GM23338 (cell line): ENCODE data around the gene SORL1. TPM values are rescaled to one million over a fixed set of nuclear protein-coding genes. Genes with fewer than 3 reads are reported as not detected.

ENCODE experiments used
- ATAC-seq: fragments of 200-7000 bp; cut with Tn5 transposase; 3 replicates; pipeline ENCODE4 v1.9.1; 2020
- DNase-seq: peaks from one replicate; pipeline ENCODE4 v3.0.0-alpha.2; 2015; ENCODE audit warnings: low spot score
- H2AFZ ChIP-seq: fragments of 200-600 bp; sonication (generic); 2 replicates; pipeline ENCODE4 v1.8.0; 2016; ENCODE audit warnings: antibody characterized with exemption, mild to moderate bottlenecking, moderate library complexity
- H3F3A ChIP-seq: fragments of 200-600 bp; sonication (generic); replicated peaks from 2 replicates; pipeline ENCODE4 v1.8.0; 2017; ENCODE audit warnings: antibody characterized with exemption, mixed run types, low read depth
- H3K27ac ChIP-seq: fragments of 200-600 bp; sonication (generic); 2 replicates; pipeline ENCODE4 v1.6.1; 2016; ENCODE audit warnings: low read depth
- H3K27me3 ChIP-seq: fragments of 200-600 bp; sonication (generic); 2 replicates; pipeline ENCODE4 v1.8.0; 2016; ENCODE audit warnings: mild to moderate bottlenecking, mixed run types, moderate library complexity; ENCODE audit not compliant: insufficient read depth
- H3K36me3 ChIP-seq: fragments of 200-600 bp; sonication (generic); 2 replicates; pipeline ENCODE4 v1.8.0; 2016; ENCODE audit warnings: mild to moderate bottlenecking; ENCODE audit not compliant: insufficient read depth
- H3K4me1 ChIP-seq: fragments of 200-600 bp; sonication (generic); 2 replicates; pipeline ENCODE4 v1.8.0; 2016; ENCODE audit warnings: mild to moderate bottlenecking, moderate library complexity; ENCODE audit not compliant: insufficient read depth
- H3K4me2 ChIP-seq: fragments of 200-600 bp; sonication (generic); 2 replicates; pipeline ENCODE4 v1.7.1; 2017; ENCODE audit warnings: mixed run types
- H3K4me3 ChIP-seq: fragments of 200-600 bp; sonication (generic); 2 replicates; pipeline ENCODE4 v1.6.1; 2016; ENCODE audit warnings: mixed run types
- H3K79me2 ChIP-seq: fragments of 200-600 bp; sonication (generic); replicated peaks from 2 replicates; pipeline ENCODE4 v1.8.0; 2017; ENCODE audit warnings: mild to moderate bottlenecking; ENCODE audit not compliant: insufficient read depth
- H3K9me2 ChIP-seq: fragments of 200-600 bp; sonication (generic); 2 replicates; pipeline ENCODE4 v1.8.0; 2017; ENCODE audit not compliant: insufficient read depth
- H4K20me1 ChIP-seq: fragments of 200-600 bp; sonication (generic); replicated peaks from 2 replicates; pipeline ENCODE4 v1.8.0; 2017; ENCODE audit warnings: mild to moderate bottlenecking; ENCODE audit not compliant: insufficient read depth
- H3K27ac Mint-ChIP-seq: 2 replicates; pipeline ENCODE4 v1.8.0; 2020; ENCODE audit warnings: inconsistent platforms, mild to moderate bottlenecking, moderate library complexity, mixed read lengths
- H3K27me3 Mint-ChIP-seq: 3 replicates; pipeline ENCODE4 v1.8.0; 2022; ENCODE audit warnings: low read depth, mild to moderate bottlenecking, moderate library complexity, mixed read lengths, inconsistent platforms; ENCODE audit not compliant: insufficient read depth, poor library complexity
- H3K36me3 Mint-ChIP-seq: 3 replicates; pipeline ENCODE4 v1.8.0; 2021; ENCODE audit warnings: low read depth, mild to moderate bottlenecking, inconsistent platforms, moderate library complexity, mixed read lengths
- H3K4me1 Mint-ChIP-seq: 3 replicates; pipeline ENCODE4 v1.8.0; 2020; ENCODE audit warnings: mild to moderate bottlenecking, inconsistent platforms, mixed read lengths
- H3K4me3 Mint-ChIP-seq: 3 replicates; pipeline ENCODE4 v1.8.0; 2021; ENCODE audit warnings: moderate library complexity, mild to moderate bottlenecking, inconsistent platforms, mixed read lengths
- H3K9me3 Mint-ChIP-seq: 3 replicates; pipeline ENCODE4 v1.8.0; 2020; ENCODE audit warnings: moderate library complexity, mild to moderate bottlenecking, inconsistent platforms, mixed read lengths
- CTCF ChIP-seq, 2 experiments: fragments of 200-600 bp in 1 of 2; sonication (generic) in 1 of 2; conservative IDR thresholded peaks; 2 replicates each; pipeline versions ENCODE4 v1.5.1 to v1.6.1; 2016 to 2017; ENCODE audit warnings: antibody characterized with exemption in 2 of 2, low read depth in 2 of 2, mild to moderate bottlenecking in 2 of 2, moderate library complexity in 1 of 2
- ETS1 ChIP-seq: IDR thresholded peaks from 2 replicates; pipeline ENCODE4 v1.6.1; 2016; ENCODE audit warnings: antibody characterized with exemption
- EZH2 ChIP-seq: fragments of 200-600 bp; sonication (generic); IDR thresholded peaks from one replicate; pipeline ENCODE4 v1.8.0; 2017; ENCODE audit warnings: antibody characterized with exemption, mild to moderate bottlenecking, low read depth; ENCODE audit not compliant: unreplicated experiment
- EZH2phosphoT487 ChIP-seq: fragments of 200-600 bp; sonication (generic); IDR thresholded peaks from one replicate; pipeline ENCODE4 v1.8.1; 2018; ENCODE audit warnings: antibody characterized with exemption; ENCODE audit not compliant: unreplicated experiment
- JUNB ChIP-seq: IDR thresholded peaks from one replicate; pipeline ENCODE4 v1.6.1; 2016; ENCODE audit warnings: antibody characterized with exemption; ENCODE audit not compliant: unreplicated experiment
- NANOG ChIP-seq: IDR thresholded peaks from 2 replicates; pipeline ENCODE4 v1.6.1; 2016; ENCODE audit warnings: antibody characterized with exemption, borderline replicate concordance
- POLR2AphosphoS5 ChIP-seq: IDR thresholded peaks from 2 replicates; pipeline ENCODE4 v1.6.1; 2016; ENCODE audit warnings: antibody characterized with exemption, low read depth
- ZNF114 ChIP-seq: fragments of 250-450 bp; sonication (Bioruptor Pico); IDR thresholded peaks from 2 replicates; pipeline ENCODE4 v1.5.0; 2020; ENCODE audit warnings: mild to moderate bottlenecking, moderate library complexity
- ZNF331 ChIP-seq: fragments of 250-450 bp; sonication (Bioruptor Pico); IDR thresholded peaks from 2 replicates; pipeline ENCODE4 v1.5.0; 2020; ENCODE audit warnings: low read depth, mild to moderate bottlenecking, moderate library complexity
- polyA plus RNA-seq: library from polyadenylated mRNA; unstranded; fragments of >200 nt; fragmentation: Nextera tagmentation; extraction: Ambion mirVana; gene quantifications from 2 replicates; pipeline ENCODE4 v1.2.1, GENCODE V29; 2016
- total RNA-seq: library from RNA; depleted of rRNA; stranded (reverse); fragments of >200 nt; shearing (Covaris generic); gene quantifications from 2 replicates; pipeline ENCODE4 v1.2.3, GENCODE V29; 2014

Gene SORL1
- total and polyA plus RNA-seq, 2 experiments from 2014 or later = 23.0 to 78.8 TPM

- TF ChIP-seq ZNF331 (no peak), CTCF (conservative IDR thresholded peaks at IDR 0.05; ENCODE audit: low read depth in 2 of 2) (no peak), JUNB (no peak)
Measured at GRCh38 chr11:121520243-121521144, 68.4 kb downstream of the SORL1 start (continued).

- no peak overlapping the region for H2AFZ ChIP-seq
- peaks cover 61% of the 10 kb centered on the region for H3K36me3 Mint-ChIP-seq
Measured at GRCh38 chr11:121521145-121522042, 69.3 kb downstream of the SORL1 start.

More at GRCh38 chr11:121521145-121522042, 69.3 kb downstream of the SORL1 start:
- no peak overlapping the region for H3K4me3 ChIP-seq
- H3K27ac Mint-ChIP-seq = no peak overlapping the region
- no peak for ATAC-seq
- H3K9me2 ChIP-seq = no peaks in the 10 kb centered on the region
- H3K27ac ChIP-seq = 0 out of 2 replicates have a peak overlapping the region, but pooled peaks have one; percentile 45
- TF ChIP-seq ZNF114 (no peak), EZH2 (no peak), ETS1 (no peak), EZH2phosphoT487 (no peak), POLR2AphosphoS5 (no peak), NANOG (no peak)
- peaks cover 4% of the 10 kb centered on the region; the same call in 1 of the 2 replicates for H3K79me2 ChIP-seq
- peaks cover 19% of the 10 kb centered on the region for H3K36me3 ChIP-seq
- H3K4me1 Mint-ChIP-seq = no peaks in the 10 kb centered on the region
- no peak overlapping the region for H3K4me3 Mint-ChIP-seq
- H3K4me2 ChIP-seq = no peak overlapping the region
- DNase-seq = no peak
- no peaks in the 10 kb centered on the region; the same call in 1 of the 2 replicates for H4K20me1 ChIP-seq
- peaks cover 3% of the 10 kb centered on the region for H3K27me3 Mint-ChIP-seq
- no peaks in the 10 kb centered on the region for H3K27me3 ChIP-seq
- no peaks in the 10 kb centered on the region for H3F3A ChIP-seq
- no peaks in the 10 kb centered on the region for H3K4me1 ChIP-seq
- H3K9me3 Mint-ChIP-seq = no peaks in the 10 kb centered on the region
